ENCODE results near the gene C17orf58. TPM values are rescaled to one million over a fixed set of nuclear protein-coding genes. Genes with fewer than 3 reads are reported as not detected.
"Not testable (repeated sequence)": the region's sequence is repeated elsewhere in the genome, so short reads cannot be mapped to it uniquely, and the experiment has no call there.

The C17orf58 gene
- total RNA-seq, 1 donor: 7.2 TPM

DNA sequence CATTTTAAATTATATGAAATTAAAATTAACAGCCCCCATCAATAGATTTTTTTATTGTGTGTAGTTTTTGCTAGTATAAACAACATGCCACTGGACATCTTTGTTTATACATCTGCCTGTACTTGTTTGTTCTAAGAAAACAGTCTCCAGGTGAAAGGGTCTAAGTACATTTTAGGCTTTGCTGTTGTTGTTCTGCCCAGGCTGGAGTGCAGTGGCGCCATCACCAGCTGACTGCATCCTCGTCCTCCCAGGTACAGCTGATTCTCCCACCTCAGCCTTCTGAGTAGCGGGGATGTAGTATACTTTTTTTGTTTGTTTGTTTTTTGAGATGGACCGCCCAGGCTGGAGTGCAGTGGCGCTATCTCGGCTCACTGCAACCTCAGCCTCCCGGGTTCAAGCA is 25.5 kb downstream of the C17orf58 start:
- TF ChIP-seq, protein P1, sequence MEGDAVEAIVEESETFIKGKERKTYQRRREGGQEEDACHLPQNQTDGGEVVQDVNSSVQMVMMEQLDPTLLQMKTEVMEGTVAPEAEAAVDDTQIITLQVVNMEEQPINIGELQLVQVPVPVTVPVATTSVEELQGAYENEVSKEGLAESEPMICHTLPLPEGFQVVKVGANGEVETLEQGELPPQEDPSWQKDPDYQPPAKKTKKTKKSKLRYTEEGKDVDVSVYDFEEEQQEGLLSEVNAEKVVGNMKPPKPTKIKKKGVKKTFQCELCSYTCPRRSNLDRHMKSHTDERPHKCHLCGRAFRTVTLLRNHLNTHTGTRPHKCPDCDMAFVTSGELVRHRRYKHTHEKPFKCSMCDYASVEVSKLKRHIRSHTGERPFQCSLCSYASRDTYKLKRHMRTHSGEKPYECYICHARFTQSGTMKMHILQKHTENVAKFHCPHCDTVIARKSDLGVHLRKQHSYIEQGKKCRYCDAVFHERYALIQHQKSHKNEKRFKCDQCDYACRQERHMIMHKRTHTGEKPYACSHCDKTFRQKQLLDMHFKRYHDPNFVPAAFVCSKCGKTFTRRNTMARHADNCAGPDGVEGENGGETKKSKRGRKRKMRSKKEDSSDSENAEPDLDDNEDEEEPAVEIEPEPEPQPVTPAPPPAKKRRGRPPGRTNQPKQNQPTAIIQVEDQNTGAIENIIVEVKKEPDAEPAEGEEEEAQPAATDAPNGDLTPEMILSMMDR (IDR thresholded peaks at IDR 0.05; ENCODE audit: extremely low read depth, low read depth, low read length): no peak
- Histone ChIP-seq H3K4me3 (ENCODE audit: insufficient read depth, low read length) (no peak overlapping the region), H3K9me3 (ENCODE audit: low read depth, low read length) (no peaks in the 10 kb centered on the region), H3K79me2 (ENCODE audit: insufficient read depth, low read length) (no peaks in the 10 kb centered on the region), H3K4me2 (ENCODE audit: insufficient read depth, low read length) (no peak overlapping the region), H4K20me1 (ENCODE audit: insufficient read depth, low read length) (no peaks in the 10 kb centered on the region), H2AFZ (ENCODE audit: low read length) (no peak overlapping the region), H3K27me3 (ENCODE audit: insufficient read depth, low read length) (no peaks in the 10 kb centered on the region), H3K36me3 (ENCODE audit: insufficient read depth, low read length) (peaks cover 40% of the 10 kb centered on the region), H3K4me1 (ENCODE audit: insufficient read depth, low read length) (no peaks in the 10 kb centered on the region), H3K27ac (ENCODE audit: low read depth, low read length) (no peak overlapping the region)
- DNase-seq (ENCODE audit: insufficient read length, low spot score, missing footprints): no peak

DNA sequence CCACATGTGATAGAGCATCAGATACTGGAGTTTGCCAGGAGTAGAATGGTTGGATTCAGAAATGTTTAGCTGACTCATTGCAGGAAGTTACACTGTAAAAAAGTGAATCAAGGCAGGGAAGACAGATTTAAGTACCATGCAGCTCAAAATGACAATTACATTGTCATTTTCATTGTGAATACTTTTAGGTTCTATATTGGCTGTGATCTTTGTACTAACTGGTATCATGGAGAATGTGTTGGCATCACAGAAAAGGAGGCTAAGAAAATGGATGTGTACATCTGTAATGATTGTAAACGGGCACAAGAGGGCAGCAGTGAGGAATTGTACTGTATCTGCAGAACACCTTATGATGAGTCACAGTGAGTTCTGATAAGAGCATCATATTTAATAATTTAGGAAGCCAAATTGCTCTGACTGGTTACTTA is 33.1 kb downstream of the C17orf58 start:
- TF ChIP-seq, protein P1 (IDR thresholded peaks at IDR 0.05; ENCODE audit: extremely low read depth, low read depth, low read length): peak; percentile 57
- not testable (repeated sequence) for H3K4me1 ChIP-seq (ENCODE audit: insufficient read depth, low read length); H3K27ac ChIP-seq (ENCODE audit: low read depth, low read length); H2AFZ ChIP-seq (ENCODE audit: low read length); H3K9me3 ChIP-seq (ENCODE audit: low read depth, low read length); H3K27me3 ChIP-seq (ENCODE audit: insufficient read depth, low read length); H3K79me2 ChIP-seq (ENCODE audit: insufficient read depth, low read length); H3K4me2 ChIP-seq (ENCODE audit: insufficient read depth, low read length); H4K20me1 ChIP-seq (ENCODE audit: insufficient read depth, low read length); H3K4me3 ChIP-seq (ENCODE audit: insufficient read depth, low read length); DNase-seq (ENCODE audit: insufficient read length, low spot score, missing footprints)
- H3K36me3 ChIP-seq (ENCODE audit: insufficient read depth, low read length): peaks cover 36% of the 10 kb centered on the region

DNA sequence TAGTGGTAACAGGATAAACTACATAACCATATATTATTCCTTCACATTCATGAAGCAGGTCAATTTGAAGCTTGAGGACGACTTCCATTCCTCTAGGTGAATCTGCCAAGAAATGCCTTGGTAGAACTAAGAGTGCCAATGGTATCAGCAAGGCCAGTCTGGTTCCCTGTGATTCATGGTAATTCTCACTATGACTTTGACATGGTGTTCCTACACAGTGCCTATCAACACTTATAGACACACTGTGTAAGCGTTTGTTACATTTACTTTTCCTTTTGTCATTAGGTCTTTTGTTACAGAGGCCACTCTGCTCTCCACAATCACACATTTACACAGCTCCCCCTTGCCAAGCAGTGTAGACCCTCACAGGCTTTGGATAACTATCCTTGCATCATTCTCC is 34.1 kb downstream of the C17orf58 start:
- not testable (repeated sequence) for H3K4me1 ChIP-seq (ENCODE audit: insufficient read depth, low read length); H3K9me3 ChIP-seq (ENCODE audit: low read depth, low read length); DNase-seq (ENCODE audit: insufficient read length, low spot score, missing footprints); H3K4me3 ChIP-seq (ENCODE audit: insufficient read depth, low read length); H3K79me2 ChIP-seq (ENCODE audit: insufficient read depth, low read length); H3K4me2 ChIP-seq (ENCODE audit: insufficient read depth, low read length); H2AFZ ChIP-seq (ENCODE audit: low read length); H4K20me1 ChIP-seq (ENCODE audit: insufficient read depth, low read length); H3K27ac ChIP-seq (ENCODE audit: low read depth, low read length); H3K27me3 ChIP-seq (ENCODE audit: insufficient read depth, low read length)
- H3K36me3 ChIP-seq (ENCODE audit: insufficient read depth, low read length): peaks cover 26% of the 10 kb centered on the region

DNA sequence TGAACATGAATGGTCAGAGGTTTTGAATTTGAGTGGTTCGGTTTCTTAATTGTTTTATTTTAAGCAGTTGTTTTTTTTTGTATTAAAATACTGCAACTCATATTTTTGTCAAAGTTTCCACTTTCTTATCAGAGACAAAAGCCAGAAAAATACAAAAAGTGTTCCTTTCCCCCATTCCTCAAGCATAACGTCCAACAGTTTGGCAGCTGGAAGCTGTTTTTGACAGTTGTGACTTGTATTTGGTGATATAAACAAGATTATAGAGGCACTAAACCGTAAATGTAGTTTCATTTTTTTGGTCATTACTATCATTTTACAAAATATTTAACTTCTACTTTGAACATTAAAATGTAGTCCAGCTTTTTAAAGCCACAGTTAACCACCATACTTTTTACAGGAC is 36.0 kb downstream of the C17orf58 start:
- not testable (repeated sequence) for DNase-seq (ENCODE audit: insufficient read length, low spot score, missing footprints); H3K4me1 ChIP-seq (ENCODE audit: insufficient read depth, low read length); H3K27ac ChIP-seq (ENCODE audit: low read depth, low read length); H3K4me2 ChIP-seq (ENCODE audit: insufficient read depth, low read length); H3K4me3 ChIP-seq (ENCODE audit: insufficient read depth, low read length); H3K9me3 ChIP-seq (ENCODE audit: low read depth, low read length); H4K20me1 ChIP-seq (ENCODE audit: insufficient read depth, low read length); H3K27me3 ChIP-seq (ENCODE audit: insufficient read depth, low read length); H2AFZ ChIP-seq (ENCODE audit: low read length); H3K79me2 ChIP-seq (ENCODE audit: insufficient read depth, low read length)
- H3K36me3 ChIP-seq (ENCODE audit: insufficient read depth, low read length): peaks cover 15% of the 10 kb centered on the region

DNA sequence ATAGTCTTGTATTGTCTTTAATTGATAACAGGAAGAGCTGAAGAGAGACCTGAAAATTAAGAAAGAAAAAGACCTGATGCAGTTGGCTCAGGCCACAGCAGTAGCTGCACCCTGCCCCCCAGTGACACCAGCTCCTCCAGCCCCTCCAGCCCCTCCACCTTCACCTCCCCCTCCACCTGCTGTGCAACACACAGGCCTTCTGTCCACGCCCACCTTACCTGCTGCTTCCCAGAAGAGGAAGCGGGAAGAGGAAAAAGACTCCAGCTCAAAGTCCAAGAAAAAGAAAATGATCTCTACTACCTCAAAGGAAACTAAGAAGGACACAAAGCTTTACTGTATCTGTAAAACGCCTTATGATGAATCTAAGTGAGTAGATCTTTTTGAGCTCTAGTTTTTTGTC is 36.8 kb downstream of the C17orf58 start:
- TF ChIP-seq, protein P1 (IDR thresholded peaks at IDR 0.05; ENCODE audit: extremely low read depth, low read depth, low read length): no peak
- peaks cover 2% of the 10 kb centered on the region for H3K4me1 ChIP-seq (ENCODE audit: insufficient read depth, low read length)
- no peaks in the 10 kb centered on the region for H3K79me2 ChIP-seq (ENCODE audit: insufficient read depth, low read length)
- no peak overlapping the region for H3K4me2 ChIP-seq (ENCODE audit: insufficient read depth, low read length)
- H2AFZ ChIP-seq (ENCODE audit: low read length): no peak overlapping the region
- DNase-seq (ENCODE audit: insufficient read length, low spot score, missing footprints): no peak
- no peaks in the 10 kb centered on the region for H4K20me1 ChIP-seq (ENCODE audit: insufficient read depth, low read length)
- H3K27ac ChIP-seq (ENCODE audit: low read depth, low read length): no peak overlapping the region
- H3K36me3 ChIP-seq (ENCODE audit: insufficient read depth, low read length): peaks cover 12% of the 10 kb centered on the region
- H3K9me3 ChIP-seq (ENCODE audit: low read depth, low read length): no peaks in the 10 kb centered on the region
- no peak overlapping the region for H3K4me3 ChIP-seq (ENCODE audit: insufficient read depth, low read length)
- no peaks in the 10 kb centered on the region for H3K27me3 ChIP-seq (ENCODE audit: insufficient read depth, low read length)

Data from osteoblast (primary cell).